K562 (cell line): ENCODE data around the gene FGF12.
"Not testable (repeated sequence)": the region's sequence is repeated elsewhere in the genome, so short reads cannot be mapped to it uniquely, and the experiment has no call there.

ENCODE experiments used
- MAFF ChIP-seq: IDR thresholded peaks from 2 replicates; pipeline ENCODE4 v1.6.1; 2012; ENCODE audit warnings: low read length, improper control_type of control experiment
- MCM5 ChIP-seq: fragments of 450-650 bp; IDR thresholded peaks from 2 replicates; pipeline ENCODE4 v1.6.1; 2016; ENCODE audit warnings: low read depth
- SPI1 ChIP-seq: IDR thresholded peaks from 2 replicates; pipeline ENCODE4 v1.6.1; 2011; ENCODE audit warnings: low read depth, low read length, control low read depth, borderline replicate concordance
- TF ChIP-seq, protein P1 (sequence below): fragments of 250-450 bp; sonication (Bioruptor Pico); IDR thresholded peaks from 2 replicates; pipeline ENCODE4 v1.5.0; 2022; ENCODE audit warnings: mild to moderate bottlenecking

GRCh38 chr3:192576704-192577103 is 150.6 kb downstream of the FGF12 start:
- not testable (repeated sequence) for TF ChIP-seq MAFF, MCM5, SPI1
- TF ChIP-seq, protein P1, sequence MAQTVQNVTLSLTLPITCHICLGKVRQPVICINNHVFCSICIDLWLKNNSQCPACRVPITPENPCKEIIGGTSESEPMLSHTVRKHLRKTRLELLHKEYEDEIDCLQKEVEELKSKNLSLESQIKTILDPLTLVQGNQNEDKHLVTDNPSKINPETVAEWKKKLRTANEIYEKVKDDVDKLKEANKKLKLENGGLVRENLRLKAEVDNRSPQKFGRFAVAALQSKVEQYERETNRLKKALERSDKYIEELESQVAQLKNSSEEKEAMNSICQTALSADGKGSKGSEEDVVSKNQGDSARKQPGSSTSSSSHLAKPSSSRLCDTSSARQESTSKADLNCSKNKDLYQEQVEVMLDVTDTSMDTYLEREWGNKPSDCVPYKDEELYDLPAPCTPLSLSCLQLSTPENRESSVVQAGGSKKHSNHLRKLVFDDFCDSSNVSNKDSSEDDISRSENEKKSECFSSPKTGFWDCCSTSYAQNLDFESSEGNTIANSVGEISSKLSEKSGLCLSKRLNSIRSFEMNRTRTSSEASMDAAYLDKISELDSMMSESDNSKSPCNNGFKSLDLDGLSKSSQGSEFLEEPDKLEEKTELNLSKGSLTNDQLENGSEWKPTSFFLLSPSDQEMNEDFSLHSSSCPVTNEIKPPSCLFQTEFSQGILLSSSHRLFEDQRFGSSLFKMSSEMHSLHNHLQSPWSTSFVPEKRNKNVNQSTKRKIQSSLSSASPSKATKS (CRISPR knock-in tag) = not testable (repeated sequence)
